ENCODE results near the gene PTDSS2.

- TF ChIP-seq, protein P1, sequence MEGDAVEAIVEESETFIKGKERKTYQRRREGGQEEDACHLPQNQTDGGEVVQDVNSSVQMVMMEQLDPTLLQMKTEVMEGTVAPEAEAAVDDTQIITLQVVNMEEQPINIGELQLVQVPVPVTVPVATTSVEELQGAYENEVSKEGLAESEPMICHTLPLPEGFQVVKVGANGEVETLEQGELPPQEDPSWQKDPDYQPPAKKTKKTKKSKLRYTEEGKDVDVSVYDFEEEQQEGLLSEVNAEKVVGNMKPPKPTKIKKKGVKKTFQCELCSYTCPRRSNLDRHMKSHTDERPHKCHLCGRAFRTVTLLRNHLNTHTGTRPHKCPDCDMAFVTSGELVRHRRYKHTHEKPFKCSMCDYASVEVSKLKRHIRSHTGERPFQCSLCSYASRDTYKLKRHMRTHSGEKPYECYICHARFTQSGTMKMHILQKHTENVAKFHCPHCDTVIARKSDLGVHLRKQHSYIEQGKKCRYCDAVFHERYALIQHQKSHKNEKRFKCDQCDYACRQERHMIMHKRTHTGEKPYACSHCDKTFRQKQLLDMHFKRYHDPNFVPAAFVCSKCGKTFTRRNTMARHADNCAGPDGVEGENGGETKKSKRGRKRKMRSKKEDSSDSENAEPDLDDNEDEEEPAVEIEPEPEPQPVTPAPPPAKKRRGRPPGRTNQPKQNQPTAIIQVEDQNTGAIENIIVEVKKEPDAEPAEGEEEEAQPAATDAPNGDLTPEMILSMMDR (IDR thresholded peaks at IDR 0.05 in 8 of 11, conservative IDR thresholded peaks at IDR 0.05 in 3 of 11) = no peak
- TF ChIP-seq POLR2A (IDR thresholded peaks at IDR 0.05) = no peak
- no peak for TF ChIP-seq POLR2AphosphoS5 (IDR thresholded peaks at IDR 0.05)
Observed at GRCh38 chr11:502288-503178, 52.5 kb downstream of the PTDSS2 start.
